Prostate gland (tissue), 2 donors: ENCODE measurements around the gene CCT7. TPM values are rescaled to one million over a fixed set of nuclear protein-coding genes. Genes with fewer than 3 reads are reported as not detected.
A peak's percentile ranks its signal among the peaks of the same experiment; 100 is the strongest.

Experiments
- DNase-seq: peaks from one replicate; pipeline ENCODE4 v3.0.0-alpha.2; 2019; ENCODE audit warnings: low spot score
- H3K27ac ChIP-seq, 2 donors: fragments of 200-600 bp; sonication (generic); 2 replicates each; pipeline ENCODE4 v1.5.1; 2017 to 2019
- H3K27me3 ChIP-seq: fragments of 200-600 bp; sonication (generic); replicated peaks from 2 replicates; pipeline ENCODE4 v1.5.1; 2019; ENCODE audit not compliant: insufficient read depth
- H3K36me3 ChIP-seq, 2 donors: fragments of 200-600 bp; sonication (generic); 1 replicate in 1 of 2; 2 replicates in 1 of 2; pipeline versions ENCODE4 v1.5.1 to v1.8.1; 2017 to 2019
- H3K4me1 ChIP-seq: fragments of 200-600 bp; sonication (generic); replicated peaks from 2 replicates; pipeline ENCODE4 v1.5.1; 2019
- H3K4me3 ChIP-seq, 2 donors: fragments of 200-600 bp; sonication (generic); 2 replicates each; pipeline ENCODE4 v1.5.1; 2017 to 2019
- H3K9me3 ChIP-seq: fragments of 200-600 bp; sonication (generic); 2 replicates; pipeline ENCODE4 v1.5.1; 2017
- CTCF ChIP-seq, 4 experiments: fragments of 200-600 bp in 2 of 4; fragments of 450-650 bp in 2 of 4; sonication (generic) in 2 of 4; IDR thresholded peaks; 1 replicate in 3 of 4; 2 replicates in 1 of 4; pipeline ENCODE4 v1.5.1; 2016 to 2019; ENCODE audit warnings: antibody characterized with exemption in 4 of 4, mild to moderate bottlenecking in 2 of 4, moderate library complexity in 2 of 4
- POLR2A ChIP-seq: fragments of 450-650 bp; IDR thresholded peaks from one replicate; pipeline ENCODE4 v1.6.1; 2016; ENCODE audit warnings: antibody characterized with exemption, mild to moderate bottlenecking
- POLR2AphosphoS5 ChIP-seq: sonication (generic); formaldehyde crosslinking; IDR thresholded peaks from one replicate; pipeline ENCODE4 v1.6.1; 2017; ENCODE audit warnings: antibody characterized with exemption
- WGBS: methylation state at CpG from one replicate; pipeline ENCODE4 v1.1.5; 2018; 5-methylcytosine and 5-hydroxymethylcytosine counted together
- intact Hi-C: fragments of 100-400 bp; cut with DNase I; formaldehyde crosslinking; loops from one replicate; pipeline ENCODE4 v1.14.2; 2022
- total RNA-seq, 2 donors: library from RNA; depleted of rRNA; stranded (reverse); fragments of >200 nt; gene quantifications; one replicate each; pipeline ENCODE4 v1.1.0, GENCODE V29; 2016

CCT7 gene
- total RNA-seq, 2 donors from 2014 or later: 206 to 242 TPM

- Histone ChIP-seq H3K27ac (no peak within 1 kb of the TSS), H3K27me3 (no peaks in the 10 kb centered on the region), H3K36me3 (no peaks in the 10 kb centered on the region), H3K4me3 (peak within 1 kb of the TSS; percentile 5 to 27), H3K4me1 (peaks cover 4% of the 10 kb centered on the region), H3K9me3 (no peaks in the 10 kb centered on the region)
- TF ChIP-seq POLR2AphosphoS5: no peak
- TF ChIP-seq CTCF (IDR thresholded peaks at IDR 0.05): no peak
- TF ChIP-seq POLR2A: no peak
- WGBS: 3% methylated on average over 68 of the region's 87 CpGs
- intact Hi-C loops: no loop called here
- DNase-seq: no peak
Measured at GRCh38 chr2:73202156-73203054, 31.7 kb upstream of the CCT7 start, which contains the start of gene NOTO. Gene NOTO, plus strand, starts transcription at chr2:73202574. Its CDS starts 93 bp downstream, at chr2:73202667.

DNA sequence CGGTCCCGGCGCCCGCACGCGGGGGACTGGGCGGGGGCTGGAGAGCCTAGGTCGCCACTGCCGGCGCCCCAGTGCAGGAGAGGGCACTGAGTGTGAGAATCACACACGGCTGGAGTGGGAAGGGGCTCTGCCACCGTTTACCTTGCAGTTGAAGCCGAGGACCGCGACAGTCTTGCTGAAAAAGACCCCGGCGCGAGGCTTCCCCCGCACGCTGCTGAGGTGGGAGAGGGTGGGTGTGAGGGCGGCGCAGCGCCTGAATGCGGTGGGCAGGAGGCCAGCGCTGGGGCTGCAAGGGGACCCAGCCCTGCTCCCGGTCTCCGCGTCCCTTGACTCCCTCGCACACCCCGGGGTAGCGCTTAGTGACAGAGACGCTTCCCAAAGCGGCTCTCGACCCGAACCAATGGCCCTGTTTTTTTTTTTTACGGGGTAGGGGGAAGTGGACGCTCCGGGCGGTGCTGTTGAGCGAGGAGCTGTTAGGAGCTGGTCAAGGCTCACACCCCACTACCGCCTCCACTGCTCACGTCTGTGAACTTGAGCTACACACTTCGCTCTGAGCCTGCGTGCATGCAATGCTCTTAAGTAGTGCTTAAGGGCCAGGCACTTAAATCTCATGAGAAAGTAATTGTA lies 30.9 kb upstream of the CCT7 start:
- peaks cover 4% of the 10 kb centered on the region for H3K4me1 ChIP-seq
- H3K9me3 ChIP-seq: no peaks in the 10 kb centered on the region
- H3K36me3 ChIP-seq: no peaks in the 10 kb centered on the region
- 4% methylated on average over 44 of the region's 44 CpGs for WGBS
- no peaks in the 10 kb centered on the region for H3K27me3 ChIP-seq
- H3K4me3 ChIP-seq: peak overlapping the region in 1 of 2 donors; percentile 27
- intact Hi-C loops: no loop called here
- no peak for DNase-seq
- TF ChIP-seq POLR2A: no peak
- TF ChIP-seq CTCF (IDR thresholded peaks at IDR 0.05): no peak
- no peak for TF ChIP-seq POLR2AphosphoS5
- no peak overlapping the region for H3K27ac ChIP-seq

DNA sequence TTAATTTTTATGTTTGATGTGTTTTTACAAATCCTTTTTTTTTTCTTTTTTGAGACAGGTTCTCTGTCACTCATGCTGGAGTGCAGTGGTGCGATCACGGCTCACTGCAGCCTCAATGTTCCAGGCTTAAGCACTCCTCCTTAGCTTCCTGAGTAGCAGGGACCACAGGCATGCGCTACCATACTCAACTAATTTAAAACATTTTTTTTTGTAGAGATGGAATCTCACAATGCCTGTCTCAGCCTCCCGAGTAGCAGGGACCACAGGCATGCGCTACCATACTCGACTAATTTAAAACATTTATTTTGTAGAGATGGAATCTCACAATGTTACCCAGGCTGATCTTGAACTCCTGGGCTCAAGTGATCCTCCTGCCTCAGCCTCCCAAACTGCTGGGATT lies 28.5 kb upstream of the CCT7 start:
- DNase-seq: no peak
- Histone ChIP-seq H3K9me3 (no peaks in the 10 kb centered on the region), H3K27ac (no peak overlapping the region), H3K4me1 (peaks cover 4% of the 10 kb centered on the region), H3K27me3 (no peaks in the 10 kb centered on the region), H3K4me3 (no peak overlapping the region), H3K36me3 (no peaks in the 10 kb centered on the region)
- intact Hi-C loops: no loop called here
- no peak for TF ChIP-seq CTCF (IDR thresholded peaks at IDR 0.05)
- TF ChIP-seq POLR2AphosphoS5: no peak
- no peak for TF ChIP-seq POLR2A
- WGBS: 85% methylated on average over 6 of the region's 6 CpGs

GRCh38 chr2:73208258-73208657 lies 25.9 kb upstream of the CCT7 start:
- Histone ChIP-seq H3K4me1 (no peaks in the 10 kb centered on the region), H3K36me3 (no peaks in the 10 kb centered on the region), H3K27ac (no peak overlapping the region), H3K9me3 (no peaks in the 10 kb centered on the region), H3K27me3 (no peaks in the 10 kb centered on the region), H3K4me3 (no peak overlapping the region)
- no peak for TF ChIP-seq POLR2A
- no peak for TF ChIP-seq CTCF (IDR thresholded peaks at IDR 0.05)
- TF ChIP-seq POLR2AphosphoS5: no peak
- 59% methylated on average over 3 of the region's 3 CpGs for WGBS
- no peak for DNase-seq
- intact Hi-C loops: no loop called here
